Activated T-cell treated with anti-CD3 and anti-CD28 coated beads for 48 hours (primary cell): ENCODE data around the gene THAP4.

Experiments used
- DNase-seq: peaks from one replicate; pipeline ENCODE4 v3.0.0-alpha.2; 2020; ENCODE audit warnings: low read depth

The THAP4 gene

GRCh38 chr2:241638940-241639339 lies 2.0 kb upstream of the THAP4 start:
- no peak for DNase-seq

GRCh38 chr2:241637795-241638660 lies 1.1 kb upstream of the THAP4 start:
- DNase-seq: peak; percentile 45

GRCh38 chr2:241636182-241637017 lies 558 bp downstream of the THAP4 start:
- peak; percentile 38 for DNase-seq

- no peak for DNase-seq
Measured at GRCh38 chr2:241635756-241636155, 1.2 kb downstream of the THAP4 start.

GRCh38 chr2:241633561-241633960 lies 3.4 kb downstream of the THAP4 start:
- no peak for DNase-seq

GRCh38 chr2:241632478-241633325 lies 4.3 kb downstream of the THAP4 start:
- DNase-seq: no peak

GRCh38 chr2:241629762-241630435 lies 7.1 kb downstream of the THAP4 start:
- DNase-seq: no peak

- no peak for DNase-seq
Measured at GRCh38 chr2:241627675-241628074, 9.3 kb downstream of the THAP4 start.

- DNase-seq: peak; percentile 63
Measured at GRCh38 chr2:241620419-241620769, 16.6 kb downstream of the THAP4 start.

GRCh38 chr2:241619597-241620418 lies 17.1 kb downstream of the THAP4 start:
- DNase-seq: peak; percentile 15

- no peak for DNase-seq
Measured at GRCh38 chr2:241618829-241619228, 18.1 kb downstream of the THAP4 start.

- DNase-seq: no peak
Measured at GRCh38 chr2:241618296-241618805, 18.6 kb downstream of the THAP4 start.

GRCh38 chr2:241617431-241618154 lies 19.4 kb downstream of the THAP4 start:
- no peak for DNase-seq

GRCh38 chr2:241616168-241617125 lies 20.5 kb downstream of the THAP4 start:
- DNase-seq: no peak

GRCh38 chr2:241615522-241616052 lies 21.4 kb downstream of the THAP4 start:
- DNase-seq: no peak

GRCh38 chr2:241615041-241615440 lies 21.9 kb downstream of the THAP4 start:
- DNase-seq: no peak

- DNase-seq: no peak
Measured at GRCh38 chr2:241613017-241613780, 23.8 kb downstream of the THAP4 start.
